Hepatocyte (in vitro differentiated cells): ENCODE measurements around the gene STK32B. TPM values are rescaled to one million over a fixed set of nuclear protein-coding genes. Genes with fewer than 3 reads are reported as not detected.

Source experiments
- DNase-seq: peaks from one replicate; pipeline ENCODE4 v3.0.0-alpha.2; 2016; ENCODE audit warnings: low spot score
- H2AFZ ChIP-seq: fragments of 200-600 bp; sonication (generic); 2 replicates; pipeline ENCODE4 v1.6.0; 2016; ENCODE audit warnings: antibody characterized with exemption, mild to moderate bottlenecking
- H3K27ac ChIP-seq: fragments of 200-600 bp; sonication (generic); 2 replicates; pipeline ENCODE4 v1.5.1; 2016; ENCODE audit warnings: mild to moderate bottlenecking
- H3K27me3 ChIP-seq: fragments of 200-600 bp; sonication (generic); 2 replicates; pipeline ENCODE4 v1.6.1; 2016
- H3K36me3 ChIP-seq: fragments of 200-600 bp; sonication (generic); replicated peaks from 2 replicates; pipeline ENCODE4 v1.5.1; 2016; ENCODE audit warnings: low read depth; ENCODE audit not compliant: insufficient read depth
- H3K4me1 ChIP-seq: fragments of 200-600 bp; sonication (generic); 2 replicates; pipeline ENCODE4 v1.5.1; 2016; ENCODE audit warnings: mild to moderate bottlenecking, moderate library complexity; ENCODE audit not compliant: insufficient read depth
- H3K4me2 ChIP-seq: fragments of 200-600 bp; sonication (generic); 2 replicates; pipeline ENCODE4 v1.6.0; 2016
- H3K4me3 ChIP-seq: fragments of 200-600 bp; sonication (generic); 2 replicates; pipeline ENCODE4 v1.5.1; 2016; ENCODE audit warnings: mild to moderate bottlenecking
- H3K79me2 ChIP-seq: fragments of 200-600 bp; sonication (generic); 2 replicates; pipeline ENCODE4 v1.6.0; 2017; ENCODE audit warnings: mild to moderate bottlenecking
- H3K9me2 ChIP-seq: fragments of 200-600 bp; sonication (generic); replicated peaks from 2 replicates; pipeline ENCODE4 v1.6.0; 2017; ENCODE audit warnings: mild to moderate bottlenecking; ENCODE audit not compliant: insufficient read depth
- H3K9me3 ChIP-seq: fragments of 200-600 bp; sonication (generic); 2 replicates; pipeline ENCODE4 v1.5.1; 2016; ENCODE audit warnings: low read depth, mild to moderate bottlenecking
- H4K20me1 ChIP-seq: fragments of 200-600 bp; sonication (generic); 2 replicates; pipeline ENCODE4 v1.6.0; 2016; ENCODE audit warnings: mild to moderate bottlenecking; ENCODE audit not compliant: insufficient read depth, poor library complexity, severe bottlenecking
- EZH2 ChIP-seq: fragments of 200-600 bp; sonication (generic); IDR thresholded peaks from 2 replicates; pipeline ENCODE4 v1.6.1; 2016; ENCODE audit warnings: antibody characterized with exemption, mild to moderate bottlenecking, borderline replicate concordance
- EZH2phosphoT487 ChIP-seq: fragments of 200-600 bp; sonication (generic); IDR thresholded peaks from one replicate; pipeline ENCODE4 v1.6.1; 2018; ENCODE audit warnings: antibody characterized with exemption, mild to moderate bottlenecking, low read depth, moderate library complexity; ENCODE audit not compliant: unreplicated experiment, severe bottlenecking
- WGBS: methylation state at CpG from one replicate; pipeline ENCODE4 v1.1.6; 2016; ENCODE audit warnings: low lambda C conversion rate; ENCODE audit errors: missing lambda C conversion rate; 5-methylcytosine and 5-hydroxymethylcytosine counted together
- polyA plus RNA-seq: library from polyadenylated mRNA; unstranded; fragments of >200 nt; fragmentation: Nextera tagmentation; extraction: Ambion mirVana; gene quantifications from 2 replicates; pipeline ENCODE4 v1.2.1, GENCODE V29; 2016
- total RNA-seq: library from RNA; depleted of rRNA; stranded (reverse); fragments of >200 nt; gene quantifications from 2 replicates; pipeline ENCODE4 v1.2.3, GENCODE V29; 2014
- TF ChIP-seq, protein P1 (sequence below): fragments of 200-600 bp; sonication (generic); IDR thresholded peaks from 2 replicates; pipeline ENCODE4 v1.5.1; 2016; ENCODE audit warnings: antibody characterized with exemption, mild to moderate bottlenecking; ENCODE audit not compliant: poor library complexity

The STK32B gene
- total and polyA plus RNA-seq, 2 experiments from 2014 or later, result 0.51 to 1.6 TPM

GRCh38 chr4:5266991-5267390, 215.7 kb downstream of the STK32B start:
- H2AFZ ChIP-seq, result no peak overlapping the region
- peaks cover 6% of the 10 kb centered on the region for H3K27me3 ChIP-seq
- H3K4me2 ChIP-seq, result no peak overlapping the region
- H3K27ac ChIP-seq, result no peak overlapping the region
- H3K36me3 ChIP-seq, result no peaks in the 10 kb centered on the region
- no peak overlapping the region for H3K4me3 ChIP-seq
- 98% methylated on average over 2 of the region's 2 CpGs for WGBS
- H3K79me2 ChIP-seq, result no peaks in the 10 kb centered on the region
- TF ChIP-seq EZH2 (no peak), EZH2phosphoT487 (no peak)
- TF ChIP-seq, protein P1, sequence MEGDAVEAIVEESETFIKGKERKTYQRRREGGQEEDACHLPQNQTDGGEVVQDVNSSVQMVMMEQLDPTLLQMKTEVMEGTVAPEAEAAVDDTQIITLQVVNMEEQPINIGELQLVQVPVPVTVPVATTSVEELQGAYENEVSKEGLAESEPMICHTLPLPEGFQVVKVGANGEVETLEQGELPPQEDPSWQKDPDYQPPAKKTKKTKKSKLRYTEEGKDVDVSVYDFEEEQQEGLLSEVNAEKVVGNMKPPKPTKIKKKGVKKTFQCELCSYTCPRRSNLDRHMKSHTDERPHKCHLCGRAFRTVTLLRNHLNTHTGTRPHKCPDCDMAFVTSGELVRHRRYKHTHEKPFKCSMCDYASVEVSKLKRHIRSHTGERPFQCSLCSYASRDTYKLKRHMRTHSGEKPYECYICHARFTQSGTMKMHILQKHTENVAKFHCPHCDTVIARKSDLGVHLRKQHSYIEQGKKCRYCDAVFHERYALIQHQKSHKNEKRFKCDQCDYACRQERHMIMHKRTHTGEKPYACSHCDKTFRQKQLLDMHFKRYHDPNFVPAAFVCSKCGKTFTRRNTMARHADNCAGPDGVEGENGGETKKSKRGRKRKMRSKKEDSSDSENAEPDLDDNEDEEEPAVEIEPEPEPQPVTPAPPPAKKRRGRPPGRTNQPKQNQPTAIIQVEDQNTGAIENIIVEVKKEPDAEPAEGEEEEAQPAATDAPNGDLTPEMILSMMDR, result no peak
- no peaks in the 10 kb centered on the region for H3K4me1 ChIP-seq
- H3K9me3 ChIP-seq, result no peaks in the 10 kb centered on the region
- no peaks in the 10 kb centered on the region for H4K20me1 ChIP-seq
- no peaks in the 10 kb centered on the region for H3K9me2 ChIP-seq
- DNase-seq, result no peak

DNA sequence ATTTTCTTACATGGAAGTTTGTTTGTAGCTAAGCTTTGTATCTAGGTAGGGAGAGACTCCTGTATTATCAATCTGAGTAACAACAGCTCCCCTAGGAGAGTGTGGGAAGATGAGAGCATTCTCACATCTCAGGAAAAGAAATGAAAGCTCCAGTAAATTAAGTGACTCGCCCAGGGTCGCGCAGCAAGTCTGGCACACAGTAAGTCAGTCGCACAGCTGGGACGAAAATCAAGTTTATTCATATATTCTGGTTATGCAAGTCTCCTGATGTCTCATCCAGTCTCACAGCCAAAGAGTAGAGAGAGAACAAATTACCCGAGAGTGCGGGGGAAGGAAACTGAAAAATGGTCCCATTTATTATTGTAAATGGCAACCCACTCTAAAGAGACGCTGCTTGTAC, 216.1 kb downstream of the STK32B start:
- no peaks in the 10 kb centered on the region for H3K9me3 ChIP-seq
- H3K4me2 ChIP-seq, result no peak overlapping the region
- TF ChIP-seq, protein P1, result no peak
- TF ChIP-seq EZH2, result no peak
- TF ChIP-seq EZH2phosphoT487, result no peak
- no peaks in the 10 kb centered on the region for H3K9me2 ChIP-seq
- H4K20me1 ChIP-seq, result no peaks in the 10 kb centered on the region
- WGBS, result 96% methylated on average over 8 of the region's 8 CpGs
- no peak for DNase-seq
- H3K27me3 ChIP-seq, result peaks cover 6% of the 10 kb centered on the region
- no peaks in the 10 kb centered on the region for H3K36me3 ChIP-seq
- H3K4me1 ChIP-seq, result no peaks in the 10 kb centered on the region
- no peak overlapping the region for H2AFZ ChIP-seq
- H3K4me3 ChIP-seq, result no peak overlapping the region
- no peak overlapping the region for H3K27ac ChIP-seq
- no peaks in the 10 kb centered on the region for H3K79me2 ChIP-seq

DNA sequence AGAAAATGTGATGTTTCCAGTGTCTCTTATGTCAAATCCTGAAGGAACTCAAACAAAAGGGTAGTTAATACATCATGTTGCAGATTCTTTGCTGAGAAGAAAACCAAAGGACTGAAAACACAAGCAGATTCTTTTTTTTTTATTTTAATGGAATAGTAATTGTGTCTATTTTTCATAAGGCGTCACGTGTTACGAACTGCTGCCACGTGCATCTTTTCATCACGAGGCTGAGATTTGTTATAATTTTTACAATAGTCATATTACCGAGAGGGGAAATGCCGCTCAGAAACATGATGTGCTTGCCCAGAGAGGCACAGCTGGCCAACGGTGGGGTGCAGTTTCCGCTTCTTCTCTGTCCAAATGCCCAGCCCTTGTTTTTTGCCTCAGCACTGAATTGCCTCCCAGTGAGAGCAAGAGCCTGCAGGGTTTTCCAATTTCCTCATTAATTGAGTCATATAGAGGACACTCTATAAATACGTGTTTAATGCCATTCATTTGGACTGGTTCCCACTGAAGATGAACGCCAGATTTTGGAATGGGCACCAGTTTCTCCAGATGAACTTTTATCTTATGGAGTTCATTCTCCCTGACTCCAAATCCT, 225.3 kb downstream of the STK32B start:
- no peaks in the 10 kb centered on the region for H3K9me3 ChIP-seq
- no peaks in the 10 kb centered on the region for H3K36me3 ChIP-seq
- H3K9me2 ChIP-seq, result no peaks in the 10 kb centered on the region
- no peaks in the 10 kb centered on the region for H3K4me1 ChIP-seq
- H3K4me3 ChIP-seq, result no peak overlapping the region
- no peak overlapping the region for H2AFZ ChIP-seq
- DNase-seq, result no peak
- no peaks in the 10 kb centered on the region for H4K20me1 ChIP-seq
- H3K79me2 ChIP-seq, result no peaks in the 10 kb centered on the region
- 85% methylated on average over 11 of the region's 11 CpGs for WGBS
- no peak overlapping the region for H3K27ac ChIP-seq
- TF ChIP-seq EZH2 (no peak), EZH2phosphoT487 (no peak)
- TF ChIP-seq, protein P1, result no peak
- H3K4me2 ChIP-seq, result no peak overlapping the region
- no peaks in the 10 kb centered on the region for H3K27me3 ChIP-seq
